HepG2 (cell line): Measurements from ENCODE around the gene TBC1D14. TPM values are rescaled to one million over a fixed set of nuclear protein-coding genes. Genes with fewer than 3 reads are reported as not detected.

Source experiments
- ARNT ChIP-seq: fragments of 450-650 bp; IDR thresholded peaks from 2 replicates; pipeline ENCODE4 v1.6.1; 2017
- CC2D1A ChIP-seq: sonication (generic); formaldehyde crosslinking; IDR thresholded peaks from 2 replicates; pipeline ENCODE4 v1.8.1; 2023; ENCODE audit warnings: mild to moderate bottlenecking, missing genetic modification reagents
- CEBPB ChIP-seq: IDR thresholded peaks from 2 replicates; pipeline ENCODE4 v1.6.1; 2011; ENCODE audit warnings: low read depth, low read length, improper control_type of control experiment, borderline replicate concordance
- GATA4 ChIP-seq: sonication (generic); IDR thresholded peaks from 2 replicates; pipeline ENCODE4 v1.6.1; 2016; ENCODE audit warnings: antibody characterized with exemption, low read depth, borderline replicate concordance
- GATAD1 ChIP-seq: IDR thresholded peaks from 2 replicates; pipeline ENCODE4 v1.6.1; 2016; ENCODE audit warnings: missing genetic modification reagents, missing compliant biosample characterization
- MIXL1 ChIP-seq: IDR thresholded peaks from 2 replicates; pipeline ENCODE4 v1.6.1; 2016
- MTA3 ChIP-seq: sonication (generic); formaldehyde crosslinking; IDR thresholded peaks from 2 replicates; pipeline ENCODE4 v1.4.0; 2020; ENCODE audit warnings: missing genetic modification reagents
- NCOA2 ChIP-seq: sonication (generic); formaldehyde crosslinking; IDR thresholded peaks from 2 replicates; pipeline ENCODE4 v1.8.0; 2022; ENCODE audit warnings: inconsistent platforms
- NFRKB ChIP-seq: fragments of 450-650 bp; IDR thresholded peaks from 2 replicates; pipeline ENCODE4 v1.6.1; 2017
- REST ChIP-seq, 2 experiments: IDR thresholded peaks; 2 replicates each; pipeline ENCODE4 v1.6.1; 2011 to 2012; ENCODE audit warnings: low read length in 2 of 2, borderline replicate concordance in 1 of 2, low read depth in 1 of 2, mild to moderate bottlenecking in 1 of 2, moderate library complexity in 1 of 2
- RXRA ChIP-seq: sonication (generic); formaldehyde crosslinking; IDR thresholded peaks from 2 replicates; pipeline ENCODE4 v1.5.1; 2020; ENCODE audit warnings: missing genetic modification reagents
- SOX5 ChIP-seq: IDR thresholded peaks from 2 replicates; pipeline ENCODE4 v1.6.1; 2016; ENCODE audit warnings: borderline replicate concordance
- ZNF18 ChIP-seq: sonication (generic); formaldehyde crosslinking; IDR thresholded peaks from 2 replicates; pipeline ENCODE4 v1.8.0; 2022; ENCODE audit warnings: mild to moderate bottlenecking, missing genetic modification reagents; ENCODE audit not compliant: insufficient replicate concordance
- ZNF317 ChIP-seq: sonication (generic); formaldehyde crosslinking; IDR thresholded peaks from 2 replicates; pipeline ENCODE4 v1.5.0; 2020; ENCODE audit warnings: mild to moderate bottlenecking, missing genetic modification reagents
- ZNF362 ChIP-seq: sonication (generic); formaldehyde crosslinking; IDR thresholded peaks from 2 replicates; pipeline ENCODE4 v1.4.0; 2020; ENCODE audit warnings: missing genetic modification reagents, mild to moderate bottlenecking, borderline replicate concordance
- ZNF644 ChIP-seq: IDR thresholded peaks from 2 replicates; pipeline ENCODE4 v1.6.1; 2016; ENCODE audit warnings: low read depth
- ZNF747 ChIP-seq: sonication (generic); formaldehyde crosslinking; IDR thresholded peaks from 2 replicates; pipeline ENCODE4 v1.8.1; 2023; ENCODE audit warnings: missing genetic modification reagents, mild to moderate bottlenecking, borderline replicate concordance
- ZNF784 ChIP-seq: sonication (generic); formaldehyde crosslinking; IDR thresholded peaks from 2 replicates; pipeline ENCODE4 v1.5.1; 2020; ENCODE audit warnings: missing genetic modification reagents, mild to moderate bottlenecking, borderline replicate concordance
- ZXDC ChIP-seq: sonication (generic); formaldehyde crosslinking; IDR thresholded peaks from 2 replicates; pipeline ENCODE4 v1.5.0; 2020; ENCODE audit warnings: mild to moderate bottlenecking, missing genetic modification reagents
- polyA plus RNA-seq, 8 experiments: library from polyadenylated mRNA; depleted of rRNA in 3 of 8; stranded (reverse) in 7 of 8; unstranded in 1 of 8; fragments of >200 nt; fragmentation: Illumina TruSeq in 4 of 8; extraction: Trizol in 4 of 8; gene quantifications; 2 replicates each; pipeline versions ENCODE4 v1.2.1 to v1.2.3, GENCODE V29; 2011 to 2016; ENCODE audit warnings: low read depth in 4 of 8, missing spikeins in 1 of 8, mixed read lengths in 1 of 8; ENCODE audit not compliant: insufficient read depth in 1 of 8
- total RNA-seq, 5 experiments: library from RNA; depleted of rRNA; stranded (reverse); fragments of >200 nt; fragmentation: Illumina TruSeq; extraction: Trizol; gene quantifications; 2 replicates each; pipeline ENCODE4 v1.2.3, GENCODE V29; 2016; ENCODE audit warnings: low read depth in 1 of 5

The TBC1D14 gene
- total and polyA plus RNA-seq, 2 of the 13 experiments (the other 11 are each of a cell fraction or from before 2014, with no cell fraction given) = 29.5 to 46.5 TPM

GRCh38 chr4:7070729-7071511, 161.3 kb downstream of the TBC1D14 start (continued):
- TF ChIP-seq ZNF784 (no peak), ZNF644 (CRISPR knock-in tag) (no peak), MIXL1 (CRISPR knock-in tag) (peak; percentile 62; the same call in 1 of the 2 replicates), SOX5 (CRISPR knock-in tag) (0 out of 2 replicates have a peak, but pooled peaks have one; percentile 27), CC2D1A (CRISPR knock-in tag) (no peak), REST (IDR thresholded peaks at IDR 0.05; ENCODE audit: borderline replicate concordance in 1 of 2, low read depth in 1 of 2, low read length in 2 of 2) (no peak), RXRA (CRISPR knock-in tag) (peak; percentile 59; the same call in 1 of the 2 replicates), ZNF747 (CRISPR knock-in tag) (0 out of 2 replicates have a peak, but pooled peaks have one; percentile 26), ZNF317 (CRISPR knock-in tag) (no peak), CEBPB (no peak), GATA4 (no peak), ZXDC (no peak), MTA3 (no peak), GATAD1 (CRISPR knock-in tag) (peak; percentile 55; the same call in 1 of the 2 replicates), ZNF362 (CRISPR knock-in tag) (no peak), NFRKB (no peak), ARNT (no peak), ZNF18 (CRISPR knock-in tag) (no peak), NCOA2 (CRISPR knock-in tag) (0 out of 2 replicates have a peak, but pooled peaks have one; percentile 24)
